ENCODE data around the gene VASH2. TPM values are rescaled to one million over a fixed set of nuclear protein-coding genes. Genes with fewer than 3 reads are reported as not detected.

Gene VASH2
- 2.6 to 3.8 TPM (median 3.5 TPM) in 5 replicates for total RNA-seq (2022; extraction: Qiagen RNA extraction; ENCODE audit: low read depth)

DNA sequence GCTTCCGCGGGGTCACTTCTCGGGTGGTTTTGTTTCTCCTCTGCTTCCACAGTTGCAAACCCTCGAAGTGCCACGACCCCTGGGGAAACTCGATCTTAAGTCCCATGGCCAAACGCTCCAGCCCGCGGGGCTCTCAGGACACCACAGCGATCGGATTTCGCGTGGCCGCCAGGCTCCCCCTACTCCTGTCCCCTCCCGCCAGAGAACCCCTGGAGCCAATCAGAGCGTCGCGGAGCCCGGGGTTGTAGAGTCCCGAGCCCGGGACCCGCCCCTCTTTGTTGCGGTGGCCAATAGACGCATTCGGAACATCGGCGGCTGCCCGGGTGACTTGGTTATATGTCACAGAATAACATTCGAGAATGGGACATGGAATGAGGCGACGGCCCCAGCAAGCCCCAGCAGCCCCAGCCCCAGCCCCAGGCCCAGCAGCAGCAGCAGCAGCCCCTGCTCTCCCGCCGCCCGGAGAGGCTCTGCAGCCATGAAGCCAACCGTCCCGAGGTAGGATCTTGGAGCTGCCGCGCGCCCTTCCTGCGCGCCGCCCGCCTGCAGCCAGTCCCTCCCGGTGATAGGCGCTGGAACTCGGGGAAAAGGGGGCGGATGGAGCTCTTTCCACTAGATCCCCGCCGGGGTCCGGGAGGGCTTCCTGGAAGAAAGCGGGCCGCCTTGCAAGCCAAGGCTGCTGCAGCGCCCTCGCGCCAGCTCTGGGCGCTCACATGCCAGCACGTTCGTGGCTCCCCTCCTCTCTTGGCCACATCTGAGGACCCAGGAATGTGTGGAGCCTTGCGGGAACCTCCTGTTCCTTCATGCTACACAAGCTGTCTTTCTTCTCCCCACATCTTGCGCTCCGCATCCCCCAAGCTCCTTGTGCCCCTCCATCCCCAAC lies at the start of gene VASH2:
TSS of gene VASH2 (plus strand) at position 299 of the 883 bp plus-strand sequence. CDS start 1,002 bp downstream, outside the sequence.

DNA sequence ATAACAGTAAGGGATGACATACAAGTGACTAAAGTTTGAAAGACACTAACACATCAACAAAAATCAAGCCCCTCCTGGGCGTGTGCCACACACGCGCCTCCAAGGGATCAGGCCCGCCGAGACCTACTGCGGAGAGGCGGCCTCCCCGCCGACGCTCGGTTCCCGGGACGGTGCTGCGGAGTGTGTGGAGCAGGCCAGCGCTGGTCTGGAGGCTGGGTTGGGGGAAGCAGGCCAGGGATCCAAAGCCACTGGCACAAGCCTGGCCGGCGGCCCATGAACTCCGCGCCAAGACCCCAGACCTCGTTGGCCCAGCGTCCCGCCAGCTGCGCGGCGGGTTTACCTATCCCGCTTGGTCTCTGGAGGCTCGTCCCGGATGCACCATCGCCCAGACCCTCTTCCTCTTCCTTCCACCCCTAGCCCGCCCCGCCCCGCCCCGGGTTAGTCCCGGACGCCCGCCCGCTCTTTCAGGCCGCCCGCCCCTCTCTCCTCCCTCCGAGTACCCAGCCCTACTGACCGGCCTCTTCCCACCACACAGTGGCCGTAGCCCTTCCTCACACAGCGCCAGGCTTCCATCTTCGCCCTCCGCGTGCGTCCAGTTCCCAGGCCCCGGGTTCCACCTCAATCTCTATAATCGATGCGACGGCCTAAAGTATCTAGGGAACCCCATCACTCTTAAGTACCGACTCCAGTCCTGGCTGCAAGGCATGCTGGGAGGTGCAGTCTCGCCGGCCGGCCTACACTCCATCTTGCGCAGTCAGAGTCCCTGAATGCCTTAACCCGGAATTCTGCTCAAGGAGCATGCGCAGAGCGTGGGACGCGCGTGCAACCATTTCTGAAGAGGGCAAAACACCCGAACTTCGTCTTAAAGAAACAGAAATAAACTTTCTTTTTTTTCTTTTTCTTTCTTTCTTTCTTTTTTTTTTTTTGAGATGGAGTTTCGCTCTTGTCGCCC lies 65.0 kb downstream of the VASH2 start, which contains the start of gene ANGEL2:
TSS of gene ANGEL2 (minus strand) at position 769 of the 952 bp plus-strand sequence. CDS start at position 573, 196 bp downstream.

Other genes with a start within 250 kb of the VASH2 start
- gene NSL1, start 158.8 kb upstream of the VASH2 start, total RNA-seq (2022; extraction: Qiagen RNA extraction; ENCODE audit: low read depth): 26.8 to 41.6 TPM (median 29.4 TPM) in 5 replicates
- gene TATDN3, start 158.6 kb upstream of the VASH2 start, total RNA-seq (2022; extraction: Qiagen RNA extraction; ENCODE audit: low read depth): 11.8 to 13.8 TPM (median 13.3 TPM) in 5 replicates
- gene SPATA45, start 102.9 kb upstream of the VASH2 start, total RNA-seq (2022; extraction: Qiagen RNA extraction; ENCODE audit: low read depth): not detected in 5 replicates
- gene FLVCR1, start 92.3 kb upstream of the VASH2 start, total RNA-seq (2022; extraction: Qiagen RNA extraction; ENCODE audit: low read depth): 9.0 to 18.2 TPM (median 17.2 TPM) in 5 replicates
- gene ANGEL2, start 65.3 kb downstream of the VASH2 start, total RNA-seq (2022; extraction: Qiagen RNA extraction; ENCODE audit: low read depth): 10.8 to 17.1 TPM (median 16.2 TPM) in 5 replicates
- 7.4 to 12.0 TPM (median 10.6 TPM) in 5 replicates for gene RPS6KC1, start 100.7 kb downstream of the VASH2 start, total RNA-seq (2022; extraction: Qiagen RNA extraction; ENCODE audit: low read depth)